Ovary (tissue), 9 donors: ENCODE results near the gene LIMS4. TPM values are rescaled to one million over a fixed set of nuclear protein-coding genes. Genes with fewer than 3 reads are reported as not detected.
"Not testable (repeated sequence)": the region's sequence is repeated elsewhere in the genome, so short reads cannot be mapped to it uniquely, and the experiment has no call there.

Experiments used
- DNase-seq, 5 donors: peaks; one replicate each; pipeline ENCODE4 v3.0.0-alpha.2; 2019 to 2020
- H3K27ac ChIP-seq, 2 donors: fragments of 200-600 bp; one replicate each; pipeline versions ENCODE4 v1.5.1 to v1.8.0; 2019 to 2022
- H3K27me3 ChIP-seq: fragments of 200-600 bp; one replicate; pipeline ENCODE4 v1.8.0; 2022
- H3K36me3 ChIP-seq: fragments of 200-600 bp; sonication (generic); one replicate; pipeline ENCODE4 v1.5.1; 2019
- H3K4me1 ChIP-seq: one replicate; pipeline ENCODE4 v1.8.1; 2013; ENCODE audit warnings: mild to moderate bottlenecking, moderate library complexity; ENCODE audit not compliant: insufficient read depth
- H3K4me3 ChIP-seq: fragments of 200-600 bp; sonication (generic); one replicate; pipeline ENCODE4 v1.5.1; 2017
- H3K9me3 ChIP-seq, 2 donors: fragments of 200-600 bp in 1 of 2; sonication (generic) in 1 of 2; one replicate each; pipeline versions ENCODE4 v1.5.1 to v1.8.1; 2013 to 2019; ENCODE audit warnings: mild to moderate bottlenecking in 1 of 2, moderate library complexity in 1 of 2
- WGBS, 3 donors: extraction: QIAGEN DNeasy Blood & Tissue Kit in 1 of 3; methylation state at CpG; one replicate each; pipeline versions ENCODE4 v1.1.5 to v1.1.7; 2013 to 2017; 5-methylcytosine and 5-hydroxymethylcytosine counted together
- intact Hi-C, 4 donors: fragments of 100-400 bp; cut with DNase I; formaldehyde crosslinking; loops; one replicate each; pipeline versions ENCODE4 v1.11.0 to v1.15.1; 2022 to 2023
- polyA plus RNA-seq, 2 donors: library from polyadenylated mRNA; stranded (reverse); fragments of 200-250 nt in 1 of 2; fragments of 350-450 nt in 1 of 2; fragmentation: Illumina TruSeq in 1 of 2; extraction: RNeasy Lipid Tissue Mini Kit (QIAGEN cat#74804) in 1 of 2; gene quantifications; one replicate each; pipeline ENCODE4 v1.2.3, GENCODE V29; 2013 to 2014
- small RNA-seq: library from RNA; depleted of rRNA; stranded (forward); fragments of <200 nt; gene quantifications from one replicate; pipeline ENCODE3, GENCODE V24; 2016
- total RNA-seq, 7 donors: library from RNA; depleted of rRNA in 2 of 7; stranded (reverse); fragments of >200 nt in 2 of 7; fragmentation: NEBNext Ultra II Directional in 3 of 7; extraction: Animal tissue kit (Norgen Biotek cat#: 25700) in 3 of 7; gene quantifications; one replicate each; pipeline versions ENCODE4 v1.1.0 to v1.2.4, GENCODE V29; 2016 to 2023
- donor health status: DM: no; HTN: no; CAD: no; lungs with moderate emphysema.
- donor health status: DM: no; HTN: no; CAD: no.
- donor health status: Bipolar disorder and iron deficiency.
- donor health status: DM: yes; HTN: yes; CAD: no.
- donor health status: DM: no; HTN: no; CAD: no.
- donor health status: DM: yes; HTN: yes; CAD: no.

Gene LIMS4
- total and polyA plus RNA-seq, 9 donors: 0.99 to 55.6 (median 3.5) TPM

- DNase-seq: not testable (repeated sequence)
Observed at GRCh38 chr2:110401001-110401618, 71.5 kb downstream of the LIMS4 start.

GRCh38 chr2:110399378-110399777 is 73.2 kb downstream of the LIMS4 start:
- H3K36me3 ChIP-seq, DNase-seq, H3K27ac ChIP-seq, H3K4me3 ChIP-seq, H3K4me1 ChIP-seq, H3K9me3 ChIP-seq, H3K27me3 ChIP-seq, intact Hi-C loops: not testable (repeated sequence)
- no CpG with 5 or more reads among the region's 10 CpGs for WGBS, 3 donors

More at GRCh38 chr2:110401001-110401618, 71.5 kb downstream of the LIMS4 start:
- H3K9me3 ChIP-seq, H3K4me1 ChIP-seq, H3K27ac ChIP-seq, H3K36me3 ChIP-seq, H3K4me3 ChIP-seq, intact Hi-C loops, H3K27me3 ChIP-seq: not testable (repeated sequence)
- WGBS, 3 donors: 0% methylated on average over 3 of the region's 18 CpGs; no CpG with 5 or more reads in 1 of the 3 donors

GRCh38 chr2:110395990-110396389 is 76.6 kb downstream of the LIMS4 start:
- 100% methylated on average over 1 of the region's 5 CpGs; no CpG with 5 or more reads in 2 of the 3 donors for WGBS, 3 donors
- H3K27ac ChIP-seq, DNase-seq, H3K27me3 ChIP-seq, intact Hi-C loops, H3K36me3 ChIP-seq, H3K4me3 ChIP-seq, H3K9me3 ChIP-seq, H3K4me1 ChIP-seq: not testable (repeated sequence)

Small RNA genes within 50 kb of the gene (small RNA-seq; reads per million reads assigned to genes)
- not detected for gene AC108938.1

Other genes starting within 250 kb of the LIMS4 start
- gene RGPD6, start 104.4 kb upstream of the LIMS4 start, total RNA-seq: 10 to 100 TPM; 10.7 to 67.8 (median 36.9) TPM
- gene RGPD6, start 104.4 kb upstream of the LIMS4 start, polyA plus RNA-seq: 10 to 100 TPM in 1 of 2 donors, 1 to 10 TPM in 1; 8.0 to 14.2 TPM
- 1 to 10 TPM in 2 of 7 donors, under 1 TPM in 5; 0.17 to 1.8 (median 0.72) TPM for gene BUB1, start 205.2 kb upstream of the LIMS4 start, total RNA-seq
- gene BUB1, start 205.2 kb upstream of the LIMS4 start, polyA plus RNA-seq: 1 to 10 TPM; 1.4 to 2.3 TPM